Liver (tissue), 9 donors: ENCODE results near the gene IPPK. TPM values are rescaled to one million over a fixed set of nuclear protein-coding genes. Genes with fewer than 3 reads are reported as not detected.
A peak's percentile ranks its signal among the peaks of the same experiment; 100 is the strongest.

Experiments used
- DNase-seq: peaks from one replicate; pipeline ENCODE4 v3.0.0-alpha.2; 2017; ENCODE audit warnings: low spot score
- H3K27ac ChIP-seq, 2 donors: one replicate each; pipeline ENCODE4 v1.7.0; 2013; ENCODE audit warnings: inconsistent platforms in 2 of 2, low read length in 2 of 2, control low read depth in 1 of 2, low read depth in 1 of 2, mild to moderate bottlenecking in 1 of 2
- H3K27me3 ChIP-seq, 4 donors: one replicate each; pipeline versions ENCODE4 v1.6.1 to v1.7.0; 2013; ENCODE audit warnings: low read length in 3 of 4, inconsistent platforms in 1 of 4, mild to moderate bottlenecking in 1 of 4, moderate library complexity in 1 of 4; ENCODE audit not compliant: control insufficient read depth in 4 of 4, insufficient read depth in 4 of 4
- H3K36me3 ChIP-seq, 4 donors: one replicate each; pipeline versions ENCODE4 v1.6.1 to v1.7.0; 2013; ENCODE audit warnings: low read length in 3 of 4, mild to moderate bottlenecking in 3 of 4, low read depth in 1 of 4, moderate library complexity in 1 of 4; ENCODE audit not compliant: control insufficient read depth in 4 of 4, insufficient read depth in 3 of 4
- H3K4me1 ChIP-seq, 4 donors: one replicate each; pipeline versions ENCODE4 v1.6.1 to v1.7.0; 2013; ENCODE audit warnings: low read length in 3 of 4, mild to moderate bottlenecking in 3 of 4, moderate library complexity in 1 of 4; ENCODE audit not compliant: control insufficient read depth in 4 of 4, insufficient read depth in 4 of 4
- H3K4me3 ChIP-seq, 3 donors: one replicate each; pipeline versions ENCODE4 v1.6.1 to v1.7.0; 2013; ENCODE audit warnings: low read length in 3 of 3, control low read depth in 1 of 3, low read depth in 1 of 3, mild to moderate bottlenecking in 1 of 3
- H3K9ac ChIP-seq, 2 donors: one replicate each; pipeline ENCODE4 v1.7.0; 2013; ENCODE audit warnings: low read length in 2 of 2, mild to moderate bottlenecking in 2 of 2, moderate library complexity in 2 of 2, control low read depth in 1 of 2, low read depth in 1 of 2
- H3K9me3 ChIP-seq, 4 donors: one replicate each; pipeline versions ENCODE4 v1.6.1 to v1.7.0; 2013; ENCODE audit warnings: low read length in 3 of 4; ENCODE audit not compliant: control insufficient read depth in 4 of 4
- ATF3 ChIP-seq: IDR thresholded peaks from 2 replicates; pipeline ENCODE4 v1.6.1; 2016; ENCODE audit warnings: antibody characterized with exemption
- CTCF ChIP-seq: fragments of 150-350 bp; IDR thresholded peaks from 2 replicates; pipeline ENCODE4 v1.5.1; 2017; ENCODE audit warnings: improper control_type of control experiment, low read depth, low read length; ENCODE audit not compliant: missing input control
- EGR1 ChIP-seq, 2 donors: IDR thresholded peaks; 2 replicates each; pipeline ENCODE4 v1.6.1; 2016 to 2018; ENCODE audit warnings: antibody characterized with exemption in 2 of 2, low read depth in 2 of 2
- FOXA1 ChIP-seq: IDR thresholded peaks from 2 replicates; pipeline ENCODE4 v1.6.1; 2016; ENCODE audit warnings: antibody characterized with exemption
- FOXA2 ChIP-seq: IDR thresholded peaks from 2 replicates; pipeline ENCODE4 v1.6.1; 2016; ENCODE audit warnings: antibody characterized with exemption
- GABPA ChIP-seq, 2 donors: IDR thresholded peaks in 1 of 2; conservative IDR thresholded peaks in 1 of 2; 2 replicates each; pipeline ENCODE4 v1.6.1; 2016; ENCODE audit warnings: antibody characterized with exemption in 2 of 2, mild to moderate bottlenecking in 1 of 2, moderate library complexity in 1 of 2
- HNF4A ChIP-seq, 2 donors: conservative IDR thresholded peaks; 2 replicates each; pipeline ENCODE4 v1.6.1; 2016; ENCODE audit warnings: antibody characterized with exemption in 2 of 2, mild to moderate bottlenecking in 2 of 2
- JUND ChIP-seq, 2 donors: IDR thresholded peaks; 2 replicates each; pipeline ENCODE4 v1.6.1; 2016; ENCODE audit warnings: antibody characterized with exemption in 2 of 2
- NR2F2 ChIP-seq: IDR thresholded peaks from 2 replicates; pipeline ENCODE4 v1.6.1; 2016; ENCODE audit warnings: antibody characterized with exemption
- RAD21 ChIP-seq, 2 donors: IDR thresholded peaks; 2 replicates each; pipeline ENCODE4 v1.6.1; 2016; ENCODE audit warnings: antibody characterized with exemption in 2 of 2, mild to moderate bottlenecking in 2 of 2
- RXRA ChIP-seq, 2 donors: IDR thresholded peaks; 2 replicates each; pipeline ENCODE4 v1.6.1; 2017 to 2018; ENCODE audit warnings: antibody characterized with exemption in 2 of 2, mild to moderate bottlenecking in 1 of 2
- SP1 ChIP-seq: IDR thresholded peaks from 2 replicates; pipeline ENCODE4 v1.6.1; 2018; ENCODE audit warnings: antibody characterized with exemption, mild to moderate bottlenecking
- TAF1 ChIP-seq: conservative IDR thresholded peaks from 2 replicates; pipeline ENCODE4 v1.6.1; 2016; ENCODE audit warnings: antibody characterized with exemption, mild to moderate bottlenecking
- YY1 ChIP-seq: IDR thresholded peaks from 2 replicates; pipeline ENCODE4 v1.6.1; 2016; ENCODE audit warnings: antibody characterized with exemption, mild to moderate bottlenecking
- WGBS: extraction: QIAGEN DNeasy Blood & Tissue Kit; methylation state at CpG from one replicate; pipeline ENCODE4 v1.1.7; 2013; 5-methylcytosine and 5-hydroxymethylcytosine counted together
- polyA plus RNA-seq, 2 donors: library from polyadenylated mRNA; stranded (reverse) in 1 of 2; unstranded in 1 of 2; fragments of 200-250 nt in 1 of 2; fragments of >200 nt in 1 of 2; fragmentation: Nextera tagmentation in 1 of 2; extraction: Ambion mirVana in 1 of 2; gene quantifications; one replicate each; pipeline versions ENCODE4 v1.2.1 to v1.2.3, GENCODE V29; 2013 to 2015
- total RNA-seq, 2 donors: library from RNA; depleted of rRNA; stranded (reverse); fragments of >200 nt; gene quantifications; one replicate each; pipeline ENCODE4 v1.2.3, GENCODE V29; 2014
- TF ChIP-seq, protein P1 (sequence below): IDR thresholded peaks from 2 replicates; pipeline ENCODE4 v1.6.1; 2016; ENCODE audit warnings: antibody characterized with exemption
- TF ChIP-seq, protein P2 (sequence below): IDR thresholded peaks from 2 replicates; pipeline ENCODE4 v1.6.1; 2016; ENCODE audit warnings: antibody characterized with exemption
- TF ChIP-seq, protein P3 (sequence below): IDR thresholded peaks from 2 replicates; pipeline ENCODE4 v1.6.1; 2016; ENCODE audit warnings: antibody characterized with exemption, mild to moderate bottlenecking
- donor health status: healthy.
- donor health status: healthy.
- donor health status: healthy.
- donor health status: healthy.
- donor health status: healthy.

The IPPK gene
- total and polyA plus RNA-seq, 4 donors, result 2.1 to 5.9 (median 3.6) TPM

- Histone ChIP-seq H3K27me3 (no peaks in the 10 kb centered on the region), H3K27ac (no peak overlapping the region), H3K9me3 (no peaks in the 10 kb centered on the region), H3K4me1 (no peaks in the 10 kb centered on the region), H3K4me3 (no peak overlapping the region), H3K9ac (no peak overlapping the region), H3K36me3 (peaks cover 0 to 13% (median 2%) of the 10 kb centered on the region in 4 donors)
- TF ChIP-seq ATF3 (no peak), CTCF (peak; percentile 58), RAD21 (IDR thresholded peaks at IDR 0.05) (peak; percentile 75 to 82)
- 52% methylated on average over 3 of the region's 3 CpGs for WGBS
- no peak for DNase-seq
Observed at GRCh38 chr9:92706218-92706940, 36.4 kb upstream of the IPPK start.

- Histone ChIP-seq H3K9ac (no peak overlapping the region), H3K36me3 (no peaks in the 10 kb centered on the region), H3K9me3 (no peaks in the 10 kb centered on the region), H3K27me3 (no peaks in the 10 kb centered on the region), H3K4me3 (no peak overlapping the region), H3K4me1 (no peaks in the 10 kb centered on the region), H3K27ac (no peak overlapping the region)
- no peak for TF ChIP-seq HNF4A (conservative IDR thresholded peaks at IDR 0.05)
- DNase-seq, result no peak
- whole genome bisulfite sequencing, result 78% methylated on average over 2 of the region's 2 CpGs
Observed at GRCh38 chr9:92704528-92704927, 34.6 kb upstream of the IPPK start.

GRCh38 chr9:92696619-92697018 is 26.7 kb upstream of the IPPK start:
- Histone ChIP-seq H3K9ac (no peak overlapping the region), H3K4me1 (no peaks in the 10 kb centered on the region), H3K9me3 (peaks cover under 1 to 5% (median 3%) of the 10 kb centered on the region in 4 donors), H3K27ac (no peak overlapping the region), H3K36me3 (no peaks in the 10 kb centered on the region), H3K4me3 (no peak overlapping the region), H3K27me3 (no peaks in the 10 kb centered on the region)
- WGBS, result 68% methylated on average over 1 of the region's 1 CpG
- TF ChIP-seq CTCF, result no peak
- TF ChIP-seq RXRA (IDR thresholded peaks at IDR 0.05), result no peak
- TF ChIP-seq ATF3, result no peak
- no peak for TF ChIP-seq FOXA1
- TF ChIP-seq EGR1 (IDR thresholded peaks at IDR 0.05; ENCODE audit: low read depth in 2 of 2), result no peak
- TF ChIP-seq RAD21 (IDR thresholded peaks at IDR 0.05), result no peak
- TF ChIP-seq FOXA2, result no peak
- no peak for TF ChIP-seq GABPA (IDR thresholded peaks at IDR 0.05 in 1 of 2, conservative IDR thresholded peaks at IDR 0.05 in 1 of 2)
- TF ChIP-seq SP1, result no peak
- no peak for TF ChIP-seq YY1
- TF ChIP-seq, protein P1, sequence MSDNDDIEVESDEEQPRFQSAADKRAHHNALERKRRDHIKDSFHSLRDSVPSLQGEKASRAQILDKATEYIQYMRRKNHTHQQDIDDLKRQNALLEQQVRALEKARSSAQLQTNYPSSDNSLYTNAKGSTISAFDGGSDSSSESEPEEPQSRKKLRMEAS, result no peak
- TF ChIP-seq NR2F2, result no peak
- no peak for TF ChIP-seq TAF1
- TF ChIP-seq JUND (IDR thresholded peaks at IDR 0.05), result no peak
- TF ChIP-seq, protein P2, sequence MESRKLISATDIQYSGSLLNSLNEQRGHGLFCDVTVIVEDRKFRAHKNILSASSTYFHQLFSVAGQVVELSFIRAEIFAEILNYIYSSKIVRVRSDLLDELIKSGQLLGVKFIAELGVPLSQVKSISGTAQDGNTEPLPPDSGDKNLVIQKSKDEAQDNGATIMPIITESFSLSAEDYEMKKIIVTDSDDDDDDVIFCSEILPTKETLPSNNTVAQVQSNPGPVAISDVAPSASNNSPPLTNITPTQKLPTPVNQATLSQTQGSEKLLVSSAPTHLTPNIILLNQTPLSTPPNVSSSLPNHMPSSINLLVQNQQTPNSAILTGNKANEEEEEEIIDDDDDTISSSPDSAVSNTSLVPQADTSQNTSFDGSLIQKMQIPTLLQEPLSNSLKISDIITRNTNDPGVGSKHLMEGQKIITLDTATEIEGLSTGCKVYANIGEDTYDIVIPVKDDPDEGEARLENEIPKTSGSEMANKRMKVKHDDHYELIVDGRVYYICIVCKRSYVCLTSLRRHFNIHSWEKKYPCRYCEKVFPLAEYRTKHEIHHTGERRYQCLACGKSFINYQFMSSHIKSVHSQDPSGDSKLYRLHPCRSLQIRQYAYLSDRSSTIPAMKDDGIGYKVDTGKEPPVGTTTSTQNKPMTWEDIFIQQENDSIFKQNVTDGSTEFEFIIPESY, result no peak
- TF ChIP-seq, protein P3, sequence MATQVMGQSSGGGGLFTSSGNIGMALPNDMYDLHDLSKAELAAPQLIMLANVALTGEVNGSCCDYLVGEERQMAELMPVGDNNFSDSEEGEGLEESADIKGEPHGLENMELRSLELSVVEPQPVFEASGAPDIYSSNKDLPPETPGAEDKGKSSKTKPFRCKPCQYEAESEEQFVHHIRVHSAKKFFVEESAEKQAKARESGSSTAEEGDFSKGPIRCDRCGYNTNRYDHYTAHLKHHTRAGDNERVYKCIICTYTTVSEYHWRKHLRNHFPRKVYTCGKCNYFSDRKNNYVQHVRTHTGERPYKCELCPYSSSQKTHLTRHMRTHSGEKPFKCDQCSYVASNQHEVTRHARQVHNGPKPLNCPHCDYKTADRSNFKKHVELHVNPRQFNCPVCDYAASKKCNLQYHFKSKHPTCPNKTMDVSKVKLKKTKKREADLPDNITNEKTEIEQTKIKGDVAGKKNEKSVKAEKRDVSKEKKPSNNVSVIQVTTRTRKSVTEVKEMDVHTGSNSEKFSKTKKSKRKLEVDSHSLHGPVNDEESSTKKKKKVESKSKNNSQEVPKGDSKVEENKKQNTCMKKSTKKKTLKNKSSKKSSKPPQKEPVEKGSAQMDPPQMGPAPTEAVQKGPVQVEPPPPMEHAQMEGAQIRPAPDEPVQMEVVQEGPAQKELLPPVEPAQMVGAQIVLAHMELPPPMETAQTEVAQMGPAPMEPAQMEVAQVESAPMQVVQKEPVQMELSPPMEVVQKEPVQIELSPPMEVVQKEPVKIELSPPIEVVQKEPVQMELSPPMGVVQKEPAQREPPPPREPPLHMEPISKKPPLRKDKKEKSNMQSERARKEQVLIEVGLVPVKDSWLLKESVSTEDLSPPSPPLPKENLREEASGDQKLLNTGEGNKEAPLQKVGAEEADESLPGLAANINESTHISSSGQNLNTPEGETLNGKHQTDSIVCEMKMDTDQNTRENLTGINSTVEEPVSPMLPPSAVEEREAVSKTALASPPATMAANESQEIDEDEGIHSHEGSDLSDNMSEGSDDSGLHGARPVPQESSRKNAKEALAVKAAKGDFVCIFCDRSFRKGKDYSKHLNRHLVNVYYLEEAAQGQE, result no peak
- no peak for DNase-seq
